ENCODE results near the gene PSMD9. TPM values are rescaled to one million over a fixed set of nuclear protein-coding genes. Genes with fewer than 3 reads are reported as not detected.

Gene PSMD9
- total RNA-seq, 2 experiments from 2014 or later, result 48.6 to 50.7 TPM

DNA sequence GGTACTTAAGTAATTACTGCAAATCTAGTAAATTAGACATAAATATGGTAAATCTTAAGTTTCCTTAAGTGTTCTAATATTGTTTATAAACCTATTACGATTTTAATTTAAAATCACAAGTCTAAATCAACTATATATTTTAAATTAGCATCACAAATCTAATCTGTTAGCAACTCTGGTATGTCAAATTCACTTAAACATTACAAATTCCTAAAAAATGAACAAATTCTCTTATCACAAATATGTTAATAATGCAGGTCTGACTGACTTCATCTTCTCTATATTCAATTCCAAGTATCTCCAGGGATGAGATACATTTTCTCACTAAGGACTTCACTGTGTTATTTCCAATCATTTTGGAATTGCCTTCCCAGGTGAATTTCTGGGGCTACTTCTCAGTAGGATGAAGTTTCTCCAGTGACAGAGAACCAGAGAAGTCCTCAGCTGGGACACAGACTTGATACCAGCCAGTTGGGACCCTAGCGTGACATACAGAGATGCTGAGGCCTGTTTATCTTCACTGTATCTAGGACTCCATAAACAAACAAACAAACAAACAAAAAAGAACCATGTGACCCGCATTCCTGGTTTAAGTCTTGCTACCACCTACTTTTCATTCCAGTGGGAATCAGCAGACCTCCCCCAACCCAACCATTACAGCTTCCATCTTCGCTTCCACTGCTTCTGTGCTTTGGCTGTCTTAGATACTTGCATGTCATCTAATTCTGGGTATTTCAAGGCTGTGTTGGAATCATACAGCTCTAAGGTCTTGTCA is 51.6 kb downstream of the PSMD9 start:
- H3K27ac Mint-ChIP-seq, result no peak overlapping the region
- peaks cover 9% of the 10 kb centered on the region for H3K4me1 Mint-ChIP-seq (ENCODE audit: low read depth)
- no peak for DNase-seq
- intact Hi-C loops (cut with micrococcal nuclease), result no loop called here
- POLR2A ChIA-PET, result interaction anchor here (0.6 kb wide), 1 partner anchor 149 kb away, joined by 3 read pairs; no protein-coding TSS in a partner anchor
- H3K36me3 Mint-ChIP-seq (ENCODE audit: low read depth), result peaks cover 5% of the 10 kb centered on the region
- ATAC-seq, result no peak
- no peak overlapping the region for H3K4me3 Mint-ChIP-seq
- TF ChIP-seq CTCF (IDR thresholded peaks at IDR 0.05), result no peak
- H3K27me3 Mint-ChIP-seq, result no peaks in the 10 kb centered on the region
- CTCF ChIA-PET, result interaction anchor here (1.0 kb wide), 1 partner anchor 114 kb away, joined by 3 read pairs; no protein-coding TSS in a partner anchor
- no peaks in the 10 kb centered on the region for H3K9me3 Mint-ChIP-seq

GRCh38 chr12:121942145-121942718 is 53.6 kb downstream of the PSMD9 start:
- POLR2A ChIA-PET, result no interaction called here
- Mint-ChIP-seq H3K4me3 (no peak overlapping the region), H3K27me3 (no peaks in the 10 kb centered on the region), H3K36me3 (ENCODE audit: low read depth) (peaks cover 2% of the 10 kb centered on the region), H3K9me3 (no peaks in the 10 kb centered on the region), H3K4me1 (ENCODE audit: low read depth) (peaks cover 9% of the 10 kb centered on the region), H3K27ac (no peak overlapping the region)
- TF ChIP-seq CTCF (IDR thresholded peaks at IDR 0.05), result no peak
- ATAC-seq (no peak), DNase-seq (no peak)
- intact Hi-C loops (cut with micrococcal nuclease), result no loop called here
- CTCF ChIA-PET, result interaction anchor here (1.3 kb wide), 1 partner anchor 24 kb away, joined by 3 read pairs; the partner anchor contains the start of gene CFAP251

DNA sequence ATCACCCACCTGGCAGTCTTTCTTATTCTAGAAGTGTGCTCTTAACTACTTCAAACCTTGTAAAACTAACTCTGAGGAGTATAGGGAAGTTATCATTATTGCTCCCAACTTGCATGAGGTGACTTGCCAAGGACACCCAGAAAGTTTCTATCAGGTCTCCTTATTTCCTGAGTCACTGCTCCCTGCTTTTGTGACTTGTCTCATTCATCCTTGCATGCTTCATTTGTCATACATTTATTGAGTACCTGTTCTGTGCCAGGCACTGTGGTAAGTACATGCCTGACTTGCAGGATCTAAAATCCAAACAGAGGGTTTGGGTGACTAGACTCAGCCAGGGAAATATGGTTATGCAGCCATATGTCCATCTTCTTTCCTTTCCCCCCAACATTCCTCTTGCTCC is 55.3 kb downstream of the PSMD9 start:
- ChIA-PET CTCF (no interaction called here), POLR2A (interaction anchor here (1.2 kb wide), 1 partner anchor 11 kb away, joined by 3 read pairs; no protein-coding TSS in a partner anchor)
- Mint-ChIP-seq H3K27ac (no peak overlapping the region), H3K4me1 (ENCODE audit: low read depth) (peaks cover 5% of the 10 kb centered on the region), H3K9me3 (no peaks in the 10 kb centered on the region), H3K4me3 (no peak overlapping the region), H3K36me3 (ENCODE audit: low read depth) (no peaks in the 10 kb centered on the region), H3K27me3 (no peaks in the 10 kb centered on the region)
- intact Hi-C loops (cut with micrococcal nuclease), result no loop called here
- no peak for DNase-seq
- ATAC-seq, result no peak
- no peak for TF ChIP-seq CTCF (IDR thresholded peaks at IDR 0.05)

DNA sequence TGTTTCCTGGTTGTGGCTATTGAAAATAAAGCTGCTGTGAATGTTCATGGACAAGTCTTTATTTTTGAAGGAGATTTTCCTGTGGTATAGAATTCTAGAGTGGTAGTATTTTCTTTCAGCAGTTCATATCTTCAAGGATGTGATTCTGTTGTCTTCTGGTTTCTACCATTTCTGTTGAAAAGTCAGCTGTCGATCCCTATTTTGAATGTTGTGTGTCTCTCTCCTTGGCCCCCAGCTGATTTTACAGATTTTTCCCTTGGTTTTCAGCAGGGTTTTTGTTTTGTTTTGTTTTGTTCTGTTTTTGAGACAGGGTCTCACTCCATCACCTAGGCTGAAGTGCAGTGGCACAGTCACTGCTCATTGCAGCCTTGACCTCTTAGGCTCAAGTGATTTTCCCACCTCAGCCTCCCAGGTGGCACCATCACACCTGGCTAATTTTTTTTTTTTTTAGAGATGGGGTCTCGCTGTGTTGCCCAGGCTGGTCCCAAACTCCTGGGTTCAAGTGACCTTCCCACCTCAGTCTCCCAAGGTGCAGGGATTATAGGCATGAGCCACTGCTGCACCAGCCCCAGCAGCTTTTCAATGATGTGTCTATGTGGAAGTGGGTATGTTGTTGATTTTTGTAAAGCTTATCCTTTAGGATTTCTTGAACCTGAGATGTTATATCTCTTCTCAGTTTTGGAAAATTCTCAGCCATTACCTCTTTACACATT is 57.9 kb downstream of the PSMD9 start:
- ChIA-PET CTCF (no interaction called here), POLR2A (interaction anchor here (1.0 kb wide), 1 partner anchor 15 kb away, joined by 3 read pairs; no protein-coding TSS in a partner anchor)
- Mint-ChIP-seq H3K27me3 (no peaks in the 10 kb centered on the region), H3K4me1 (ENCODE audit: low read depth) (no peaks in the 10 kb centered on the region), H3K27ac (no peak overlapping the region), H3K36me3 (ENCODE audit: low read depth) (no peaks in the 10 kb centered on the region), H3K9me3 (no peaks in the 10 kb centered on the region), H3K4me3 (no peak overlapping the region)
- TF ChIP-seq CTCF (IDR thresholded peaks at IDR 0.05), result no peak
- no peak for DNase-seq
- ATAC-seq, result no peak
- intact Hi-C loops (cut with micrococcal nuclease), result no loop called here

All from activated CD8-positive, alpha-beta T cell treated with anti-CD3 and anti-CD28 coated beads for 36 hours (primary cell).